HepG2 (cell line): ENCODE measurements around the gene SGSM1. TPM values are rescaled to one million over a fixed set of nuclear protein-coding genes. Genes with fewer than 3 reads are reported as not detected.
A peak's percentile ranks its signal among the peaks of the same experiment; 100 is the strongest.

ENCODE experiments used
- ATAC-seq: fragments of 200-7000 bp; cut with Tn5 transposase; 3 replicates; pipeline ENCODE4 v1.9.1; 2020; ENCODE audit warnings: mild to moderate bottlenecking, moderate library complexity
- BruUV-seq: library from RNA; stranded (reverse); fragments of 400-500 nt; replicated peaks from 2 replicates; lab custom pipeline; 2021; lab: Mats Ljungman, UMichigan
- CTCF ChIA-PET: fragments of 300-600 bp; formaldehyde crosslinking; extraction: SDS; loops from one replicate; lab custom pipeline; 2021; ENCODE audit warnings: low total read pairs, inconsistent platforms, low intra/inter-chr PET ratio; lab: Yijun Ruan, JAX
- POLR2A ChIA-PET: fragments of 350-600 bp; sonication (Branson Sonifier 250); formaldehyde crosslinking; loops from one replicate; lab custom pipeline; 2020; ENCODE audit warnings: antibody characterized with exemption, inconsistent platforms; lab: Yijun Ruan, JAX
- DNase-seq: peaks from one replicate; pipeline ENCODE4 v3.0.0-alpha.2; 2015; ENCODE audit warnings: low spot score
- FAIRE-seq: peaks from 3 replicates; lab custom pipeline; 2011; peaks lifted over from hg19 to GRCh38; lab: Jason Lieb, UNC
- H2AFZ ChIP-seq: one replicate; pipeline ENCODE4 v1.6.1; 2011; ENCODE audit warnings: low read length, inconsistent platforms
- H3K27ac ChIP-seq: fragments of 300-600 bp; 3 replicates; pipeline ENCODE4 v1.8.0; 2011; ENCODE audit warnings: mixed run types, mild to moderate bottlenecking, mixed read lengths, low read length, inconsistent platforms; ENCODE audit not compliant: insufficient read depth; ENCODE audit errors: extremely low read length
- H3K27me3 ChIP-seq, 2 experiments: fragments of 200-600 bp in 1 of 2; 2 replicates in 1 of 2; 3 replicates in 1 of 2; pipeline versions ENCODE4 v1.6.0 to v1.8.0; 2011; ENCODE audit warnings: low read length in 2 of 2, mild to moderate bottlenecking in 2 of 2, moderate library complexity in 2 of 2, inconsistent platforms in 1 of 2; ENCODE audit not compliant: insufficient read depth in 2 of 2, control insufficient read depth in 1 of 2
- H3K36me3 ChIP-seq, 2 experiments: fragments of 200-600 bp in 1 of 2; replicated peaks in 1 of 2; 2 replicates in 1 of 2; 3 replicates in 1 of 2; pipeline versions ENCODE4 v1.5.1 to v1.8.0; 2011; ENCODE audit warnings: low read length in 2 of 2, inconsistent platforms in 1 of 2; ENCODE audit not compliant: insufficient read depth in 2 of 2, control insufficient read depth in 1 of 2
- H3K4me1 ChIP-seq: 2 replicates; pipeline ENCODE4 v1.5.1; 2012; ENCODE audit warnings: low read length, inconsistent platforms; ENCODE audit not compliant: insufficient read depth
- H3K4me2 ChIP-seq: 2 replicates; pipeline ENCODE4 v1.6.0; 2011; ENCODE audit warnings: low read depth, low read length, inconsistent platforms
- H3K4me3 ChIP-seq, 3 experiments: fragments of 200-600 bp in 1 of 3; sonication (generic), shearing (Covaris generic) in 1 of 3; replicated peaks in 1 of 3; 2 replicates each; pipeline ENCODE4 v1.5.1; 2011 to 2016; ENCODE audit warnings: low read length in 3 of 3, inconsistent platforms in 2 of 3, low read depth in 2 of 3, mild to moderate bottlenecking in 2 of 3, control low read depth in 1 of 3, mixed read lengths in 1 of 3; ENCODE audit not compliant: insufficient read depth in 1 of 3
- H3K79me2 ChIP-seq: one replicate; pipeline ENCODE4 v1.6.1; 2011; ENCODE audit warnings: low read length, inconsistent platforms; ENCODE audit not compliant: insufficient read depth
- H3K9ac ChIP-seq: 2 replicates; pipeline ENCODE4 v1.6.0; 2011; ENCODE audit warnings: mild to moderate bottlenecking, low read depth, low read length, inconsistent platforms; ENCODE audit not compliant: insufficient read depth
- H3K9me3 ChIP-seq: 2 replicates; pipeline ENCODE4 v1.5.1; 2012; ENCODE audit warnings: mild to moderate bottlenecking, low read length
- H4K20me1 ChIP-seq: 2 replicates; pipeline ENCODE4 v1.6.0; 2011; ENCODE audit warnings: inconsistent platforms, mild to moderate bottlenecking, low read length, moderate library complexity; ENCODE audit not compliant: insufficient read depth
- BCL6 ChIP-seq: IDR thresholded peaks from 2 replicates; pipeline ENCODE4 v1.6.1; 2016; ENCODE audit warnings: missing genetic modification reagents, missing compliant biosample characterization
- ELF1 ChIP-seq: sonication (generic); formaldehyde crosslinking; IDR thresholded peaks from 2 replicates; pipeline ENCODE4 v1.4.0; 2020; ENCODE audit warnings: missing genetic modification reagents
- ELF3 ChIP-seq: IDR thresholded peaks from 2 replicates; pipeline ENCODE4 v1.6.1; 2016; ENCODE audit warnings: missing genetic modification reagents, missing compliant biosample characterization
- GABPA ChIP-seq, 2 experiments: IDR thresholded peaks; 2 replicates each; pipeline ENCODE4 v1.6.1; 2011 to 2016; ENCODE audit warnings: low read depth in 2 of 2, low read length in 1 of 2, missing biosample characterization in 1 of 2, missing genetic modification characterization in 1 of 2
- GABPB1 ChIP-seq: IDR thresholded peaks from 2 replicates; pipeline ENCODE4 v1.6.1; 2016; ENCODE audit warnings: mild to moderate bottlenecking, missing genetic modification reagents, moderate library complexity, missing compliant biosample characterization
- HCFC1 ChIP-seq: fragments of 150-350 bp; IDR thresholded peaks from 2 replicates; pipeline ENCODE4 v1.6.1; 2014; ENCODE audit warnings: low read depth, low read length
- NR2C2 ChIP-seq: sonication (generic); formaldehyde crosslinking; IDR thresholded peaks from 2 replicates; pipeline ENCODE4 v1.4.0; 2020; ENCODE audit warnings: missing genetic modification reagents, mild to moderate bottlenecking, moderate library complexity, borderline replicate concordance
- PATZ1 ChIP-seq: sonication (generic); formaldehyde crosslinking; IDR thresholded peaks from 2 replicates; pipeline ENCODE4 v1.4.0; 2020; ENCODE audit warnings: missing genetic modification reagents
- PRDM10 ChIP-seq: sonication (generic); formaldehyde crosslinking; IDR thresholded peaks from 2 replicates; pipeline ENCODE4 v1.4.0; 2020; ENCODE audit warnings: low read depth, missing genetic modification reagents
- SP2 ChIP-seq: sonication (generic); formaldehyde crosslinking; IDR thresholded peaks from 2 replicates; pipeline ENCODE4 v1.5.1; 2020; ENCODE audit warnings: mild to moderate bottlenecking, missing genetic modification reagents
- TEAD2 ChIP-seq: sonication (generic); formaldehyde crosslinking; IDR thresholded peaks from 2 replicates; pipeline ENCODE4 v1.9.0; 2021; ENCODE audit warnings: missing genetic modification reagents
- TEAD3 ChIP-seq: optimal IDR thresholded peaks from 2 replicates; pipeline ENCODE3; 2016; ENCODE audit warnings: borderline replicate concordance
- THAP11 ChIP-seq: IDR thresholded peaks from 2 replicates; pipeline ENCODE4 v1.6.1; 2016; ENCODE audit warnings: missing biosample characterization, missing genetic modification reagents
- TMF1 ChIP-seq: sonication (generic); formaldehyde crosslinking; IDR thresholded peaks from 2 replicates; pipeline ENCODE4 v1.8.1; 2022; ENCODE audit warnings: low read depth, missing genetic modification reagents
- ZNF574 ChIP-seq: sonication (generic); formaldehyde crosslinking; IDR thresholded peaks from 2 replicates; pipeline ENCODE4 v1.4.0; 2020; ENCODE audit warnings: missing genetic modification reagents
- WGBS: methylation state at CpG from one replicate; pipeline ENCODE4 v1.1.6; 2017; ENCODE audit warnings: low lambda C conversion rate; 5-methylcytosine and 5-hydroxymethylcytosine counted together
- in situ Hi-C: cut with HindIII; loops from 2 replicates; pipeline ENCODE4 v1.10.0; 2017; ENCODE audit warnings: low pct_unique_long_range_greater_than_20kb; ENCODE audit not compliant: extremely low pct_ligation_motif_present
- intact Hi-C: fragments of 100-400 bp; cut with micrococcal nuclease; formaldehyde crosslinking; loops from one replicate; pipeline ENCODE4 v1.10.0; 2022; ENCODE audit not compliant: unreplicated experiment
- polyA plus RNA-seq, 8 experiments: library from polyadenylated mRNA; depleted of rRNA in 3 of 8; stranded (reverse) in 7 of 8; unstranded in 1 of 8; fragments of >200 nt; fragmentation: Illumina TruSeq in 4 of 8; extraction: Trizol in 4 of 8; gene quantifications; 2 replicates each; pipeline versions ENCODE4 v1.2.1 to v1.2.3, GENCODE V29; 2011 to 2016; ENCODE audit warnings: low read depth in 4 of 8, missing spikeins in 1 of 8, mixed read lengths in 1 of 8; ENCODE audit not compliant: insufficient read depth in 1 of 8
- total RNA-seq, 5 experiments: library from RNA; depleted of rRNA; stranded (reverse); fragments of >200 nt; fragmentation: Illumina TruSeq; extraction: Trizol; gene quantifications; 2 replicates each; pipeline ENCODE4 v1.2.3, GENCODE V29; 2016; ENCODE audit warnings: low read depth in 1 of 5

The SGSM1 gene
- total and polyA plus RNA-seq, 2 of the 13 experiments (the other 11 are each of a cell fraction or from before 2014, with no cell fraction given), result 0.07 TPM; not detected in 1

GRCh38 chr22:24950272-24950902 lies 144.4 kb downstream of the SGSM1 start:
- Histone ChIP-seq H3K9ac (no peak overlapping the region), H3K4me2 (peak overlapping the region; percentile 59), H3K36me3 (no peaks in the 10 kb centered on the region), H3K9me3 (no peaks in the 10 kb centered on the region), H3K27ac (no peak overlapping the region), H3K4me3 (peak overlapping the region in 1 of 3 experiments; percentile 35; a peak in 1 of 6 replicates), H3K27me3 (no peaks in the 10 kb centered on the region), H2AFZ (peak overlapping the region; percentile 56), H3K4me1 (peaks cover 36% of the 10 kb centered on the region), H4K20me1 (no peaks in the 10 kb centered on the region), H3K79me2 (peaks cover 19% of the 10 kb centered on the region)
- BruUV-seq, result no TSS peak
- FAIRE-seq (no peak), ATAC-seq (no peak), DNase-seq (peak; percentile 20)
- ChIA-PET CTCF (interaction anchor here (0.9 to 2.4 kb wide), 2 partner anchors 98 to 107 kb away, joined by 3 to 20 read pairs; no protein-coding TSS in a partner anchor), POLR2A (interaction anchor here (0.6 kb wide), 1 partner anchor 48 kb away, joined by 3 read pairs; no protein-coding TSS in a partner anchor)
- 28% methylated on average over 7 of the region's 7 CpGs for WGBS
- intact Hi-C loops, result loop anchor here (5.0 kb wide), 1 partner anchor 77 kb away; no protein-coding TSS in a partner anchor
- in situ Hi-C loops, result loop anchor here (5.0 kb wide), 1 partner anchor 77 kb away; no protein-coding TSS in a partner anchor
- TF ChIP-seq GABPA (IDR thresholded peaks at IDR 0.05; ENCODE audit: low read depth, low read length) (peak; percentile 71), GABPA (CRISPR knock-in tag; IDR thresholded peaks at IDR 0.05; ENCODE audit: low read depth) (peak; percentile 92), THAP11 (CRISPR knock-in tag) (peak; percentile 98), HCFC1 (peak; percentile 63; the same call in 1 of the 2 replicates), TEAD2 (no peak), TEAD3 (CRISPR knock-in tag) (peak; percentile 67), PRDM10 (CRISPR knock-in tag) (peak; percentile 76; the same call in 1 of the 2 replicates), BCL6 (CRISPR knock-in tag) (no peak), PATZ1 (CRISPR knock-in tag) (peak; percentile 84), ELF3 (CRISPR knock-in tag) (peak; percentile 25; the same call in 1 of the 2 replicates), TMF1 (CRISPR knock-in tag) (no peak), ZNF574 (CRISPR knock-in tag) (peak; percentile 48; the same call in 1 of the 2 replicates), SP2 (CRISPR knock-in tag) (peak; percentile 59; the same call in 1 of the 2 replicates), NR2C2 (peak; percentile 87), ELF1 (CRISPR knock-in tag) (peak; percentile 91), GABPB1 (CRISPR knock-in tag) (peak; percentile 87)
